ENCODE results near the gene LARP1B.
"Not testable (repeated sequence)": the region's sequence is repeated elsewhere in the genome, so short reads cannot be mapped to it uniquely, and the experiment has no call there.

DNA sequence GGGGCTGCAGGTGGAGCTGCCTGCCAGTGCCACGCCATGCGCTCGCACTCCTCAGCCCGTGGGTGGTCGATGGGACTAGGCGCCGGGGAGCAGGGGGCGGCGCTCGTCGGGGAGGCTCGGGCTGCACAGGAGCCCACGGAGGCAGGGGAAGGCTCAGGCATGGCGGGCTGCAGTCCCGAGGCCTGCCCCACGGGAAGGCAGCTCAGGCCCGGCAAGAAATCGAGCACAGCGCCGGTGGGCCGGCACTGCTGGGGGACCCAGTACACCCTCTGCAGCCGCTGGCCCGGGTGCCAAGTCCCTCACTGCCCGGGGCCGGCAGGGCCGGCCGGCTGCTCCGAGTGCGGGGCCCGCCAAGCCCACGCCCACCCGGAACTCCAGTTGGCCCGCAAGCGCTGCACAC is 13.6 kb upstream of the LARP1B start:
- TF ChIP-seq, protein P1, sequence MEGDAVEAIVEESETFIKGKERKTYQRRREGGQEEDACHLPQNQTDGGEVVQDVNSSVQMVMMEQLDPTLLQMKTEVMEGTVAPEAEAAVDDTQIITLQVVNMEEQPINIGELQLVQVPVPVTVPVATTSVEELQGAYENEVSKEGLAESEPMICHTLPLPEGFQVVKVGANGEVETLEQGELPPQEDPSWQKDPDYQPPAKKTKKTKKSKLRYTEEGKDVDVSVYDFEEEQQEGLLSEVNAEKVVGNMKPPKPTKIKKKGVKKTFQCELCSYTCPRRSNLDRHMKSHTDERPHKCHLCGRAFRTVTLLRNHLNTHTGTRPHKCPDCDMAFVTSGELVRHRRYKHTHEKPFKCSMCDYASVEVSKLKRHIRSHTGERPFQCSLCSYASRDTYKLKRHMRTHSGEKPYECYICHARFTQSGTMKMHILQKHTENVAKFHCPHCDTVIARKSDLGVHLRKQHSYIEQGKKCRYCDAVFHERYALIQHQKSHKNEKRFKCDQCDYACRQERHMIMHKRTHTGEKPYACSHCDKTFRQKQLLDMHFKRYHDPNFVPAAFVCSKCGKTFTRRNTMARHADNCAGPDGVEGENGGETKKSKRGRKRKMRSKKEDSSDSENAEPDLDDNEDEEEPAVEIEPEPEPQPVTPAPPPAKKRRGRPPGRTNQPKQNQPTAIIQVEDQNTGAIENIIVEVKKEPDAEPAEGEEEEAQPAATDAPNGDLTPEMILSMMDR (IDR thresholded peaks at IDR 0.05) = not testable (repeated sequence)
- not testable (repeated sequence) for TF ChIP-seq POLR2AphosphoS5 (IDR thresholded peaks at IDR 0.05)
